Peyer's patch (tissue), 4 donors: ENCODE measurements around the gene NEAT1. TPM values are rescaled to one million over a fixed set of nuclear protein-coding genes. Genes with fewer than 3 reads are reported as not detected.
A peak's percentile ranks its signal among the peaks of the same experiment; 100 is the strongest.

Experiments used
- DNase-seq, 3 donors: peaks; one replicate each; pipeline ENCODE4 v3.0.0-alpha.2; 2017 to 2019
- H3K27ac ChIP-seq, 4 donors: fragments of 200-600 bp; sonication (generic); one replicate each; pipeline ENCODE4 v1.5.1; 2016 to 2019
- H3K27me3 ChIP-seq, 2 donors: fragments of 200-600 bp; sonication (generic); one replicate each; pipeline ENCODE4 v1.5.1; 2019
- H3K36me3 ChIP-seq, 3 donors: fragments of 200-600 bp; sonication (generic); one replicate each; pipeline ENCODE4 v1.5.1; 2016 to 2019
- H3K4me1 ChIP-seq, 4 donors: fragments of 200-600 bp; sonication (generic); one replicate each; pipeline ENCODE4 v1.5.1; 2016 to 2019
- H3K4me3 ChIP-seq, 4 donors: fragments of 200-600 bp; sonication (generic); 1 replicate in 3 of 4; 2 replicates in 1 of 4; pipeline ENCODE4 v1.5.1; 2016 to 2019; ENCODE audit warnings: mild to moderate bottlenecking in 1 of 4
- H3K9me3 ChIP-seq, 4 donors: fragments of 200-600 bp; sonication (generic); one replicate each; pipeline ENCODE4 v1.5.1; 2016 to 2019; ENCODE audit warnings: mild to moderate bottlenecking in 1 of 4
- CTCF ChIP-seq, 6 experiments: fragments of 450-650 bp in 4 of 6; fragments of 200-600 bp in 2 of 6; sonication (generic) in 1 of 6; IDR thresholded peaks; one replicate each; pipeline ENCODE4 v1.5.1; 2017 to 2019; ENCODE audit warnings: antibody characterized with exemption in 6 of 6, mild to moderate bottlenecking in 3 of 6, moderate library complexity in 1 of 6
- POLR2A ChIP-seq, 2 donors: fragments of 450-650 bp; IDR thresholded peaks; one replicate each; pipeline ENCODE4 v1.5.1; 2017; ENCODE audit warnings: antibody characterized with exemption in 2 of 2, mild to moderate bottlenecking in 2 of 2, moderate library complexity in 2 of 2
- total RNA-seq, 4 donors: library from RNA; depleted of rRNA; stranded (reverse); fragments of >200 nt; gene quantifications; one replicate each; pipeline ENCODE4 v1.1.0, GENCODE V29; 2016

Gene NEAT1
- total RNA-seq, 4 donors from 2014 or later = 705 to 1,411 (median 1,064) TPM

DNA sequence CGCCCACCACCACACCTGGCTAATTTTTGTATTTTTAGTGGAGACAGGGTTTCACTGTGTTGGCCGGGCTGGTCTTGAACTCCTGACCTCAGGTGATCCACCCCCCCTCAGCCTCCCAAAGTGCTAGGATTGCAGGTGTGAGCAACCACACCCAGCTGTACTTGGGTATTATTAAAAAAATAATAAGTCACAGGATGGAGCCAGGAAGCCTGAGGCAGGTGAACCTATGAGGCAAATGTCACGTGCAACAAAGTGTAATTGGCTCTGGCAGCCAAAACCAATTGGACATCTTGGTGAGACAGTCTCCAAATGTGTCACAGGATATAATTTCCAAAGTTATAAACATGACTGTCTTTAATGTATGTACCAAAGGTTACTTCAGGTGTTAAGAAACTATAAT, 52.3 kb downstream of the NEAT1 start:
- no peaks in the 10 kb centered on the region for H3K9me3 ChIP-seq
- H3K4me1 ChIP-seq = peaks cover 0 to 51% (median 12%) of the 10 kb centered on the region in 4 donors
- no peaks in the 10 kb centered on the region for H3K27me3 ChIP-seq
- TF ChIP-seq CTCF (IDR thresholded peaks at IDR 0.05) (no peak), POLR2A (IDR thresholded peaks at IDR 0.05) (no peak)
- H3K4me3 ChIP-seq = no peak overlapping the region
- H3K27ac ChIP-seq = peak overlapping the region in 3 of 4 donors; percentile 30 to 100 (median 99)
- no peaks in the 10 kb centered on the region for H3K36me3 ChIP-seq
- DNase-seq = peak in 1 of 3 donors; percentile 79

DNA sequence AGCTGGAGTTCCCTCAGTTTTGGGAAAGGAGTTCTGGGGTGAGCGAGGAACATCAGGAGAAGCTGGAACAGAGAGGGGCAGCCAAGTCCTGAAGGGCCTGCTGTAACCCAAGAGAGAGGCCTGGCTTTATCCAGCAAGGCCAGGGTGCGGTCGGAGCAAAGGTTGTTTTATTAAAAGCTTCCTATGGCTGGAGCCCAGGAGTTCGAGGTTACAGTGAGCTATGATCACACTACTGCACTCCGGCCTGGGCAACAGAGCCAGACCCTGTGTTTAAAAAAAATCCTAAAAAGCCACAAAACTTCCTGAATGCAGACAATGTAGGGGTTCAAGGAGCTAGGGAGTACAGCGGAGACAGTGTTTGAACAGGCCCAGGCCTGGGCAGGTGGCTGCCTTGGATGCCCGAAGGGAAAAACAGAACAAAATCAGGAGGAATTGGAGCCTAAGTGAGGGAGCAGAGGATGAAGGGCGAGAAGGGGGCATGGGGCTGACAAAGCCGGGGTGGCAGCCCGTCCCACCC, 54.1 kb downstream of the NEAT1 start:
- Histone ChIP-seq H3K36me3 (no peaks in the 10 kb centered on the region), H3K27me3 (no peaks in the 10 kb centered on the region), H3K4me3 (peak overlapping the region; percentile 68 to 93 (median 82)), H3K27ac (peak overlapping the region; percentile 98 to 100 (median 99)), H3K9me3 (no peaks in the 10 kb centered on the region), H3K4me1 (peaks cover 0 to 54% (median 8%) of the 10 kb centered on the region in 4 donors)
- peak in 2 of 3 donors; percentile 79 to 87 for DNase-seq
- TF ChIP-seq CTCF (IDR thresholded peaks at IDR 0.05) (no peak), POLR2A (IDR thresholded peaks at IDR 0.05) (peak; percentile 37 to 82)

- Histone ChIP-seq H3K4me1 (peaks cover 0 to 52% (median 4%) of the 10 kb centered on the region in 4 donors), H3K4me3 (peak overlapping the region; percentile 68 to 93 (median 82)), H3K36me3 (no peaks in the 10 kb centered on the region), H3K27ac (peak overlapping the region; percentile 98 to 100 (median 99)), H3K27me3 (no peaks in the 10 kb centered on the region), H3K9me3 (no peaks in the 10 kb centered on the region)
- peak; percentile 87 to 97 for TF ChIP-seq POLR2A (IDR thresholded peaks at IDR 0.05)
- TF ChIP-seq CTCF (IDR thresholded peaks at IDR 0.05) = peak in 1 of 6 experiments; percentile 4
- peak; percentile 95 to 99 (median 98) for DNase-seq
Measured at GRCh38 chr11:65477149-65477965, 54.8 kb downstream of the NEAT1 start.

- no peaks in the 10 kb centered on the region for H3K27me3 ChIP-seq
- H3K36me3 ChIP-seq = no peaks in the 10 kb centered on the region
- DNase-seq = peak in 2 of 3 donors; percentile 66 to 71
- H3K4me1 ChIP-seq = peaks cover 0 to 44% (median 2%) of the 10 kb centered on the region in 4 donors
- peak overlapping the region; percentile 98 to 100 (median 99) for H3K27ac ChIP-seq
- H3K4me3 ChIP-seq = peak overlapping the region in 2 of 4 donors; percentile 14 to 68
- no peak for TF ChIP-seq CTCF (IDR thresholded peaks at IDR 0.05)
- TF ChIP-seq POLR2A (IDR thresholded peaks at IDR 0.05) = peak in 1 of 2 donors; percentile 11
- no peaks in the 10 kb centered on the region for H3K9me3 ChIP-seq
Measured at GRCh38 chr11:65478388-65479183, 56.0 kb downstream of the NEAT1 start.
